K562 (cell line): ENCODE measurements around the gene RELL2. TPM values are rescaled to one million over a fixed set of nuclear protein-coding genes. Genes with fewer than 3 reads are reported as not detected.
A peak's percentile ranks its signal among the peaks of the same experiment; 100 is the strongest.

Experiments
- ATAC-seq: fragments of 200-7000 bp; cut with Tn5 transposase; 3 replicates; pipeline ENCODE4 v1.9.1; 2020; ENCODE audit warnings: moderate library complexity
- BruUV-seq: library from RNA; stranded (reverse); fragments of 400-500 nt; replicated peaks from 2 replicates; lab custom pipeline; 2021; lab: Mats Ljungman, UMichigan
- CTCF ChIA-PET: fragments of 300-600 bp; formaldehyde crosslinking; extraction: SDS; loops from one replicate; lab custom pipeline; 2021; ENCODE audit warnings: low intra/inter-chr PET ratio; lab: Yijun Ruan, JAX
- POLR2A ChIA-PET: fragments of 300-600, 350-650 bp; sonication (Branson Sonifier 250); formaldehyde crosslinking; extraction: SDS; loops from one replicate; lab custom pipeline; 2021; ENCODE audit warnings: antibody characterized with exemption, inconsistent platforms; lab: Yijun Ruan, JAX
- DNase-seq, 4 experiments: peaks; one replicate each; pipeline versions ENCODE4 v3.0.0 to v3.0.0-alpha.2; 2011 to 2018; ENCODE audit warnings: low spot score in 3 of 4, mixed read lengths in 3 of 4; ENCODE audit errors: extremely low read depth in 1 of 4
- FAIRE-seq: peaks from 2 replicates; lab custom pipeline; 2011; peaks lifted over from hg19 to GRCh38; lab: Jason Lieb, UNC
- H2AFZ ChIP-seq: 2 replicates; pipeline ENCODE4 v1.6.0; 2011; ENCODE audit warnings: low read depth, low read length, control low read depth, inconsistent platforms
- H3K27ac ChIP-seq: fragments of 200-600 bp; 3 replicates; pipeline ENCODE4 v1.8.0; 2011; ENCODE audit warnings: low read depth, mild to moderate bottlenecking, control low read depth, inconsistent platforms, low read length, moderate library complexity, mixed read lengths; ENCODE audit errors: extremely low read depth
- H3K27me3 ChIP-seq, 2 experiments: fragments of 300-600 bp in 1 of 2; 2 replicates in 1 of 2; 3 replicates in 1 of 2; pipeline versions ENCODE4 v1.6.0 to v1.8.0; 2011; ENCODE audit warnings: inconsistent platforms in 2 of 2, low read length in 2 of 2, mild to moderate bottlenecking in 1 of 2, mixed read lengths in 1 of 2, moderate library complexity in 1 of 2; ENCODE audit not compliant: control insufficient read depth in 2 of 2, insufficient read depth in 2 of 2
- H3K36me3 ChIP-seq: fragments of 300-600 bp; 3 replicates; pipeline ENCODE4 v1.8.0; 2011; ENCODE audit warnings: mild to moderate bottlenecking, low read length, inconsistent platforms; ENCODE audit not compliant: control insufficient read depth, insufficient read depth
- H3K4me1 ChIP-seq, 2 experiments: fragments of 200-600 bp in 1 of 2; replicated peaks in 1 of 2; 2 replicates in 1 of 2; 3 replicates in 1 of 2; pipeline versions ENCODE4 v1.5.1 to v1.8.0; 2011; ENCODE audit warnings: inconsistent platforms in 2 of 2, low read length in 2 of 2, mild to moderate bottlenecking in 1 of 2, mixed read lengths in 1 of 2, moderate library complexity in 1 of 2; ENCODE audit not compliant: control insufficient read depth in 2 of 2, insufficient read depth in 2 of 2
- H3K4me2 ChIP-seq: 2 replicates; pipeline ENCODE4 v1.6.1; 2011; ENCODE audit warnings: low read length, control low read depth, inconsistent platforms, mixed read lengths; ENCODE audit not compliant: insufficient read depth
- H3K4me3 ChIP-seq: fragments of 200-600 bp; sonication (generic), shearing (Covaris generic); 2 replicates; pipeline ENCODE4 v1.5.1; 2016; ENCODE audit warnings: control low read depth, inconsistent platforms
- H3K79me2 ChIP-seq: fragments of 200-600 bp; 3 replicates; pipeline ENCODE4 v1.8.0; 2011; ENCODE audit warnings: low read length, inconsistent platforms; ENCODE audit not compliant: control insufficient read depth, insufficient read depth
- H3K9ac ChIP-seq, 2 experiments: 2 replicates each; pipeline versions ENCODE4 v1.6.0 to v1.6.1; 2011; ENCODE audit warnings: low read depth in 2 of 2, low read length in 2 of 2, control low read depth in 1 of 2, inconsistent platforms in 1 of 2, mild to moderate bottlenecking in 1 of 2, mixed read lengths in 1 of 2; ENCODE audit not compliant: insufficient read depth in 1 of 2
- H3K9me1 ChIP-seq: one replicate; pipeline ENCODE4 v1.6.0; 2011; ENCODE audit warnings: inconsistent platforms, mild to moderate bottlenecking, low read length, moderate library complexity; ENCODE audit not compliant: control insufficient read depth, insufficient read depth
- H3K9me3 ChIP-seq: replicated peaks from 2 replicates; pipeline ENCODE4 v1.5.1; 2011; ENCODE audit warnings: low read depth, low read length, inconsistent platforms; ENCODE audit not compliant: control insufficient read depth, insufficient read depth
- H4K20me1 ChIP-seq: replicated peaks from 2 replicates; pipeline ENCODE4 v1.6.1; 2011; ENCODE audit warnings: low read length, inconsistent platforms, mixed read lengths; ENCODE audit not compliant: control insufficient read depth, insufficient read depth
- ASH1L ChIP-seq: fragments of 450-650 bp; IDR thresholded peaks from 2 replicates; pipeline ENCODE4 v1.6.1; 2018; ENCODE audit warnings: borderline replicate concordance, mild to moderate bottlenecking, low read depth; ENCODE audit not compliant: partially characterized antibody
- ELF4 ChIP-seq: fragments of 450-650 bp; formaldehyde crosslinking; IDR thresholded peaks from 2 replicates; pipeline ENCODE4 v1.4.0; 2022; ENCODE audit warnings: missing genetic modification characterization
- ESRRA ChIP-seq: fragments of 450-650 bp; IDR thresholded peaks from 2 replicates; pipeline ENCODE4 v1.6.1; 2014; ENCODE audit warnings: low read depth, mild to moderate bottlenecking, moderate library complexity, borderline replicate concordance
- ESRRB ChIP-seq: fragments of 250-450 bp; sonication (Bioruptor Pico); IDR thresholded peaks from 2 replicates; pipeline ENCODE4 v1.5.0; 2020; ENCODE audit warnings: mild to moderate bottlenecking, moderate library complexity, borderline replicate concordance
- ETV6 ChIP-seq, 3 experiments: fragments of 150-350 bp in 1 of 3; sonication (generic) in 1 of 3; formaldehyde crosslinking in 1 of 3; IDR thresholded peaks; 2 replicates each; pipeline versions ENCODE4 v1.6.1 to v1.8.0; 2014 to 2022; ENCODE audit warnings: borderline replicate concordance in 2 of 3, low read depth in 2 of 3, antibody characterized with exemption in 1 of 3, low read length in 1 of 3, mild to moderate bottlenecking in 1 of 3, missing genetic modification reagents in 1 of 3
- MCM7 ChIP-seq, 2 experiments: fragments of 450-650 bp; IDR thresholded peaks; 2 replicates each; pipeline ENCODE4 v1.6.1; 2016 to 2018
- NFE2L1 ChIP-seq: fragments of 450-650 bp; IDR thresholded peaks from 2 replicates; pipeline ENCODE4 v1.6.1; 2016; ENCODE audit warnings: missing genetic modification characterization, low read depth, mild to moderate bottlenecking, missing compliant biosample characterization, moderate library complexity, borderline replicate concordance
- POLR2H ChIP-seq: IDR thresholded peaks from 2 replicates; pipeline ENCODE4 v1.6.1; 2016; ENCODE audit warnings: missing genetic modification characterization, low read depth, mild to moderate bottlenecking, control low read depth, missing compliant biosample characterization, moderate library complexity
- POLR3G ChIP-seq: IDR thresholded peaks from 2 replicates; pipeline ENCODE4 v1.6.1; 2011; ENCODE audit not compliant: insufficient read length, insufficient replicate concordance; ENCODE audit errors: extremely low read depth
- SRSF7 ChIP-seq: fragments of 200-400 bp; formaldehyde crosslinking; optimal IDR thresholded peaks from 2 replicates; pipeline ENCODE3; 2017; ENCODE audit warnings: mild to moderate bottlenecking, low read depth, low read length
- STAT5A ChIP-seq: IDR thresholded peaks from 2 replicates; pipeline ENCODE4 v1.6.1; 2012; ENCODE audit warnings: low read length, inconsistent platforms, borderline replicate concordance
- TEAD2 ChIP-seq: fragments of 450-650 bp; IDR thresholded peaks from 2 replicates; pipeline ENCODE4 v1.6.1; 2016; ENCODE audit warnings: missing genetic modification characterization, control low read depth, missing compliant biosample characterization
- XRCC3 ChIP-seq: fragments of 450-650 bp; IDR thresholded peaks from 2 replicates; pipeline ENCODE4 v1.6.1; 2017; ENCODE audit warnings: mild to moderate bottlenecking, moderate library complexity
- ZBTB49 ChIP-seq: sonication (generic); formaldehyde crosslinking; IDR thresholded peaks from 2 replicates; pipeline ENCODE4 v1.8.0; 2022; ENCODE audit warnings: missing genetic modification reagents, mild to moderate bottlenecking, borderline replicate concordance
- ZNF77 ChIP-seq: fragments of 250-450 bp; sonication (Bioruptor Pico); IDR thresholded peaks from 2 replicates; pipeline ENCODE4 v1.5.0; 2020
- WGBS: fragments of 100-300 bp; shearing (Covaris generic); methylation state at CpG from one replicate; pipeline ENCODE4 v1.1.6; 2016; ENCODE audit warnings: low coverage, mixed read lengths; ENCODE audit not compliant: insufficient coverage; ENCODE audit errors: missing lambda C conversion rate; 5-methylcytosine and 5-hydroxymethylcytosine counted together
- in situ Hi-C: fragments of 300-500 bp; cut with MboI; formaldehyde crosslinking; loops from 4 replicates; pipeline ENCODE4 v1.15.0; 2018; ENCODE audit warnings: inconsistent platforms, mixed read lengths
- intact Hi-C: fragments of 100-400 bp; cut with micrococcal nuclease; formaldehyde crosslinking; loops from 2 replicates; pipeline ENCODE4 v1.14.2; 2022
- polyA plus RNA-seq, 8 experiments: library from polyadenylated mRNA; depleted of rRNA in 4 of 8; stranded (reverse) in 5 of 8; unstranded in 3 of 8; fragments of >200 nt; fragmentation: Nextera tagmentation in 2 of 8; fragmentation: Illumina TruSeq in 1 of 8; extraction: Ambion mirVana in 2 of 8; extraction: Trizol in 1 of 8; gene quantifications; 2 replicates each; pipeline versions ENCODE4 v1.2.1 to v1.2.3, GENCODE V29; 2011 to 2014; ENCODE audit warnings: inconsistent platforms in 1 of 8, missing spikeins in 1 of 8
- total RNA-seq, 7 experiments: library from RNA; depleted of rRNA in 6 of 7; stranded (reverse); fragments of >200 nt in 6 of 7; fragmentation: Illumina TruSeq in 2 of 7; extraction: Trizol in 2 of 7; gene quantifications; 2 replicates each; pipeline versions ENCODE4 v1.2.1 to v1.2.3, GENCODE V29; 2011 to 2021; ENCODE audit warnings: low replicate concordance in 1 of 7
- TF ChIP-seq, protein P1 (sequence below), 3 experiments: IDR thresholded peaks in 2 of 3; conservative IDR thresholded peaks in 1 of 3; 2 replicates each; pipeline ENCODE4 v1.5.1; 2011 to 2012; ENCODE audit warnings: low read length in 3 of 3, mild to moderate bottlenecking in 3 of 3, control low read depth in 2 of 3, improper control_type of control experiment in 1 of 3, inconsistent platforms in 1 of 3, low read depth in 1 of 3, mixed read lengths in 1 of 3, moderate library complexity in 1 of 3; ENCODE audit not compliant: insufficient read depth in 2 of 3

Gene RELL2
- total and polyA plus RNA-seq, 9 of the 15 experiments (the other 6 are each of a cell fraction or from before 2014, with no cell fraction given), result 0.06 to 36.0 (median 14.3) TPM

GRCh38 chr5:141641634-141642267 is 5.0 kb downstream of the RELL2 start (continued):
- TF ChIP-seq ZBTB49 (CRISPR knock-in tag) (no peak), ZNF77 (no peak), NFE2L1 (peak; percentile 30; the same call in 1 of the 2 replicates), STAT5A (no peak), SRSF7 (no peak), ELF4 (CRISPR knock-in tag) (no peak)

DNA sequence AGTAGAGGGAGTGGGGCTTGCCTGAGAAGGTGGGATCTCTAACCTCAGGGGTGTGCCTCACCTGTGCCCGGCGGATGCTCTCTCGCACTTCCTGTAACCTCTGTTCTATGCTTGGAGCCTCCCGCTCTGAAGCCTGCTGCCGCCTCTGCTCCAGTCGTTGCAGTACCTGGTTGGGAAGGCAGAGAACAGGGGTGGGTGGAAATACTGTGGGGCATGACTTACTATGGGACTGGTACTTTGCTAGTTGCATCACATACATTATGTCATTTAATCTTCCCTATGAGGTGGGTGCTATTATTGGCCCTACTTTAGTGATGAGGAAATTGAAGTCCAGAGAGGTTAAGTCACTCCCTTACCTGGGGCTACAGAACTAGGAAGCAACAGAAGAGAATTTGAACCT is 9.2 kb downstream of the RELL2 start:
- ATAC-seq, result no peak
- Histone ChIP-seq H2AFZ (no peak overlapping the region), H3K9me1 (peaks cover 4% of the 10 kb centered on the region), H3K4me3 (no peak overlapping the region), H3K27ac (no peak overlapping the region), H3K9me3 (no peaks in the 10 kb centered on the region), H3K79me2 (peaks cover 3% of the 10 kb centered on the region; the same call in 1 of the 3 replicates), H4K20me1 (0 out of 2 replicates have a peak, but pooled peaks cover 4% of the 10 kb centered on the region), H3K36me3 (peaks cover 38% of the 10 kb centered on the region; the same call in 2 of the 3 replicates), H3K4me2 (no peak overlapping the region), H3K4me1 (peaks cover 12 to 26% of the 10 kb centered on the region in 2 experiments), H3K27me3 (no peaks in the 10 kb centered on the region), H3K9ac (0 out of 4 replicates have a peak overlapping the region, but pooled peaks of 1 of the 2 experiments have one; percentile 22)
- DNase-seq, result no peak
- FAIRE-seq, result no peak
- TF ChIP-seq ASH1L, result no peak
- TF ChIP-seq XRCC3, result no peak
- TF ChIP-seq MCM7 (IDR thresholded peaks at IDR 0.05), result no peak
- no peak for TF ChIP-seq ESRRB
- TF ChIP-seq, protein P1, sequence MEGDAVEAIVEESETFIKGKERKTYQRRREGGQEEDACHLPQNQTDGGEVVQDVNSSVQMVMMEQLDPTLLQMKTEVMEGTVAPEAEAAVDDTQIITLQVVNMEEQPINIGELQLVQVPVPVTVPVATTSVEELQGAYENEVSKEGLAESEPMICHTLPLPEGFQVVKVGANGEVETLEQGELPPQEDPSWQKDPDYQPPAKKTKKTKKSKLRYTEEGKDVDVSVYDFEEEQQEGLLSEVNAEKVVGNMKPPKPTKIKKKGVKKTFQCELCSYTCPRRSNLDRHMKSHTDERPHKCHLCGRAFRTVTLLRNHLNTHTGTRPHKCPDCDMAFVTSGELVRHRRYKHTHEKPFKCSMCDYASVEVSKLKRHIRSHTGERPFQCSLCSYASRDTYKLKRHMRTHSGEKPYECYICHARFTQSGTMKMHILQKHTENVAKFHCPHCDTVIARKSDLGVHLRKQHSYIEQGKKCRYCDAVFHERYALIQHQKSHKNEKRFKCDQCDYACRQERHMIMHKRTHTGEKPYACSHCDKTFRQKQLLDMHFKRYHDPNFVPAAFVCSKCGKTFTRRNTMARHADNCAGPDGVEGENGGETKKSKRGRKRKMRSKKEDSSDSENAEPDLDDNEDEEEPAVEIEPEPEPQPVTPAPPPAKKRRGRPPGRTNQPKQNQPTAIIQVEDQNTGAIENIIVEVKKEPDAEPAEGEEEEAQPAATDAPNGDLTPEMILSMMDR (IDR thresholded peaks at IDR 0.05 in 2 of 3, conservative IDR thresholded peaks at IDR 0.05 in 1 of 3; ENCODE audit: insufficient read depth in 2 of 3, low read depth in 1 of 3, low read length in 3 of 3), result no peak
- no peak for TF ChIP-seq ETV6 (IDR thresholded peaks at IDR 0.05; ENCODE audit: borderline replicate concordance in 1 of 2, low read depth in 2 of 2, low read length in 1 of 2)
- TF ChIP-seq ETV6 (CRISPR knock-in tag; IDR thresholded peaks at IDR 0.05; ENCODE audit: borderline replicate concordance), result no peak
- no peak for TF ChIP-seq POLR3G
- no peak for TF ChIP-seq ESRRA
- no peak for TF ChIP-seq POLR2H (tag)
- TF ChIP-seq TEAD2, result no peak
- intact Hi-C loops (no loop called here), in situ Hi-C loops (no loop called here)
- no TSS peak for BruUV-seq
- ChIA-PET POLR2A (interaction anchor here (0.6 to 1.7 kb wide), 4 partner anchors 9 to 210 kb away, joined by 3 to 12 read pairs (median 4); partner anchors contain the start of genes HDAC3 and RELL2), CTCF (no interaction called here)
- 80% methylated on average over 6 of the region's 6 CpGs for WGBS
